Fibroblast of skin of left biceps (primary cell): ENCODE data around the gene RCN1.

Source experiments
- DNase-seq, 2 experiments: peaks; one replicate each; pipeline ENCODE4 v3.0.0-alpha.2; 2013; ENCODE audit warnings: low read depth in 2 of 2

RCN1 gene

DNA sequence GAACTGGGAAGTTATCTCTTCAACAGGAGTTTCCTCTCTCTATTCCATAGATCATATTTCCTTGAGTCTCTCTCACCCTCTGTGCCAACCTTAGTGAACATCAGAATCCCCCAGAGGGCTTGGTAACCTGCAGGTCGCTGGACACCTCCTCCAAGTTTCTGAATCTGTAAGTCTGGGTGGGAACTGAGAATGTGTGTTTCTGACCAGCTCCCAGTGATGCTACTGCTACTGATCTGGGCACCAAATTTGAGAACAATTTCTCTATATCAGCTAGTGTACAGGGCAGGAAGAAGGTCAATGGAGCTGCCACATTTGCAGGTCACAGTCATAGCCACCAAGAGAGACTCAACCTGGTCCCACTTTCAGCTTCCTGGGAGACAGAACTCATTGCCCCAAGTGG, 62.9 kb downstream of the RCN1 start:
- DNase-seq, result no peak

DNA sequence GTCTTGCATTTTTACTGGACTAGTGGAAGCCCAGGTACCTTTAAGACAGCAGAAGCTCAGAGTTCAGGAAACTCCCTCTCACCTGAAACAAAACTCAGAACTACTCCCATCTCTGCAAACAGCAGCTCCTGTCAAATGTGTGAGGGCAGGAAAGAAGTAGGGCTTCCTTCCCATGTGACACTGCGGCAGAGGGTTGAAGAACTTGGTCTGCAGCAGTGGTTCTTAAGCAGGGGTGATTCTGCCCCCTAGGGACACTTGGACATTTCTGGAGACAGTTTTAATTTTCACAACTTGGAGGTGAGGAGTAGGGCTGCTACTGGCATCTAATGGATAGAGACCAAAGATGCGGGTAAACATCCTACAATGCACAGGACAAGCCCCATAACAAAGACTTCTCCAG, 63.4 kb downstream of the RCN1 start:
- DNase-seq, result no peak
